ENCODE results near the gene PFKL.
"Not testable (repeated sequence)": the region's sequence is repeated elsewhere in the genome, so short reads cannot be mapped to it uniquely, and the experiment has no call there.

The PFKL gene

DNA sequence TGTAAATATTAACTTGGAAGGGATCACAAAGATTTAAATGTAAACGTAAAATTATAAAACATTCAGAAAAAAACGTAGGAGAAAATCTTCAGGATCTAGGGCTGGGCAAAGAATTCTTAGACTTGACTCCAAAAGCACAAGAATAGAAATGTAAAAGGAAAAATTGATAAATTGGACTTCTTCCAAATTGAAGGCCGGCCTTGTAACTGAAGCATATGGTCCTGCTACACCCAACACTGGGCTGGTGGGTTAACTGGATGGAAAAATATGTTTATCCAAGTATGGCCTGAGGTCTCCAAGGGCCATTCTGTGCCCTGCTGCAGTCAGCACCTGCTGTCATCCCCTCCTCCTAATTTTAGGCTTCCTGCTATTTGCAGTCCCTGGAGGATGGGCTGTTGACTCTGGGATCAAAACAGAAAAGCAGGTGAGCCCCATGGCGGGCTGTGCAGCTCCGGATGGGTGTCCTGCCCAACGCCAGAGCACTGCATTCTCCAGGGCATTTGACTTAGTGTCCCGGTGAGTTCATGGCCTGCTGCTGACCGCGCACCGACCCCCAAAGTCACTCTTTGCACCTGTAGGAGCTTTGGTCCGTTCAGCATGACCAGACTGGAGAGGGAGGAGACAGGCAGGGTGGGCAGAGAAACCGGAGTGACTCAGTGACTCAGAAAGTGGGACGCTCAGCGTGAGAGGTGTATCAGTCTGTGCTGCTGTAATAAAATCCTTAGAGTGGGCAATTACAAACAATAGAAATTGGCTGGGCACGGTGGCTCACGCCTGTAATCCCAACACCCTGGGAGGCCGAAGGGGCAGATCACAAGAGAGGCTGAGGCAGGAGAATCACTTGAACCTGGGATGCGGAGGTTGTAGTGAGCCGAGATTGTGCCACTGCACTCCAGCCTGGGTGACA is 20.2 kb upstream of the PFKL start:
- no peak for DNase-seq (ENCODE audit: low read depth, low spot score)

DNA sequence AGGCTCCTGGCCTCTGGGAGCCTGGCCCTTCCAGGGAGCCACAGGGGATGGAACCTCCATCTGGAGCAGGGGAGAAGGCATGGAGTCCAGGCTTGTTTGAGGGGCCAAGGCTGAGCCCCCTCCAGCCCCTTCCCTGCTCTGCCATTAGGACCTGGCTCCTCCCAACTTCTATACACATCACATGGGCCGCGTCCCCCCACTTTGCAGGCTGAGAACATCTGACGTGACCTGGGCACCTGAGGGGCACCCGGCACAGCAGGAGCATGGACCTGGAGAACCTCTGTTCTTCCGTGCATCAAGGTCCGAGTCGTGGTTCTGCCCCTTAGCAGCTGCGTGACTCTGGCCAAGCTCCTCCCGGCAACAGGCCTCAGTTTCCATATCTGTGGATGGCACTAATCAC is 18.1 kb upstream of the PFKL start:
- DNase-seq (ENCODE audit: low read depth, low spot score) = no peak

DNA sequence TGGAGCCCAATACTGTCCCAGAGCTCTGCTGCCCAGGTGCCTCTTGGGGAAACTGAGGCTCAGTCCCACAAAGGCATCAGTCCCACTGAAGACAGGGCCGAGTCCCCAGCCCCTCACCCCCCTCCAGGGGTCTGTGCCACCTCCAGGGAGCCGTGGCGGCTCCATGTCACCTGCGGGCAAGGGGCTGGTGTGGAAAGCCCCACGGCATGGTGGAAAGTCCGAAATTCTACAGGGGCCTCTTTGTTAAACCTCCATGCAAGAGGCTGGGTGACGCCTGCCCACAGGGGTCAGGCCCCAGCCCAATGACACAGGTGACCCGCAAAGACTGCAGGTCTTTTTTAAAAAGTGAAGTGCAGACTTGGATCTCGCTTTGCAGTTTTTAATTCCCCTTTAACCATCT is 17.5 kb upstream of the PFKL start:
- DNase-seq (ENCODE audit: low read depth, low spot score) = no peak

DNA sequence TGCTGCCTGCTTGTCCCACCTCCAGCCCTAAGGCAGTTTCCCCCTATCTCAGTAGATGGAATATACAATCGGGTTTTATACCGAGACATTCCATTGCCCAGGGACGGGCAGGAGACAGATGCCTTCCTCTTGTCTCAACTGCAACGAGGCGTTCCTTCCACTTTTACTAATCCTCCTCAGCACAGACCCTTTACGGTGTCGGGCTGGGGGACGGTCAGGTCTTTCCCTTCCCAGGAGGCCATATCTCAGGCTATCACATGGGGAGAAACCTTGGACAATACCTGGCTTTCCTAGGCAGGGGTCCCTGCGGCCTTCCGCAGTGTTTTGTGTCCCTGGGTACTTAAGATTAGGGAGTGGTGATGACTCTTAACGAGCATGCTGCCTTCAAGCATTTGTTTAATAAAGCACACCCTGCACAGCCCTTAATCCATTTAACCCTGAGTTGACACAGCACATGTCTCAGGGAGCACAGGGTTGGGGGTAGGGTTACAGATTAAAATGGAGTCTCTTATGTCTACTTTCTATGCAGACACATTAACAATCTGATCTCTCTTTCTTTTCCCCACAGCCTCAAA is 16.6 kb upstream of the PFKL start:
- not testable (repeated sequence) for DNase-seq (ENCODE audit: low read depth, low spot score)

DNA sequence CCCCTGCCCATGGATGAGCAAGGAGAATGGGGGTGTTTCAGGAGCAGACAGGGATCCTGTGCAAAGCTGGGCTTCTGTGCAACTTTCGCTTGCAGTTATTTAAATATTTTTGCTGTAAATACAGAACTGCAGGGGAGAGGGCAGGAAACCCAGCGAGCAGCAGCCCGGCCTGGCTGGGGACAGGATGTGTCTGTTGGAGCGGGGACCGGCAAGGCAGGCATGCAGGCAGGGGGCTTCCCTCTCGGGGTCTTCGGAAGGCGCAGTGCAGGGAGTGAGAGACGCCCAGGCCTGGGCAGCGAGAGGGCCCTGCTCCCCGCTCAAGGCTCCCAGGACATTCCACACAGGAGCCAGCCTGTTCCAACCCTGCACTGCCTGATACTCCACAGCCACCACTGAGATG is 15.9 kb upstream of the PFKL start:
- DNase-seq (ENCODE audit: low read depth, low spot score) = no peak

DNA sequence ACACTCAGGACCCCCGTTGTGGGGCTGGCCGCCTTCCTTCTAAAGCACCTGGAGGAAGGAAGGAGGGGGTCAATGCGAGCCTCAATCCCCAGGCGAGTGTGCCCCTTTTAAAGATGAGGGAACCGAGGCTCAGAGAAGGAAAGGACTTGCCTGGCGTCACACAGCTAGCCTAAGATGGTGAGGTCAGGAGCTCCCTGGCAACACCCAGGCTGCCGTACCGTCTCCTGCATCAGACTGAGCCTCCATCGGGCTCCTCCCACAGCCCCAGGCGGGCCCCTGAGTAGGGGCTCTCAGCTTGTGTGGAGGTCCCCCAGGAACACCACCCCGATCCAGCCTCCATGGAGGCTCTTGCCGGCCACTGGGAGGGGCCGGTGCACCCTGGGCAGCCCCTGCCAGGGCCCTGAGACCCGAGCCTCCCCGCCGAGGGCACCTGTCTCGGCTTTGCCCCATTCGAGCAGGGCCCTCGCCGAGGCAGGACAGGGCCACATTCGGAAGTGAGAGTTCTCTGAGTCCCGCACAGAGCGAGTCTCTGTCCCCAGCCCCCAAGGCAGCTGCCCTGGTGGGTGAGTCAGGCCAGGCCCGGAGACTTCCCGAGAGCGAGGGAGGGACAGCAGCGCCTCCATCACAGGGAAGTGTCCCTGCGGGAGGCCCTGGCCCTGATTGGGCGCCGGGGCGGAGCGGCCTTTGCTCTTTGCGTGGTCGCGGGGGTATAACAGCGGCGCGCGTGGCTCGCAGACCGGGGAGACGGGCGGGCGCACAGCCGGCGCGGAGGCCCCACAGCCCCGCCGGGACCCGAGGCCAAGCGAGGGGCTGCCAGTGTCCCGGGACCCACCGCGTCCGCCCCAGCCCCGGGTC is 14.5 kb upstream of the PFKL start, which contains the start of gene AIRE:
AIRE (plus strand) TSS at position 739 of the 855 bp plus-strand sequence. CDS start 131 bp downstream, outside the sequence.
- DNase-seq (ENCODE audit: low read depth, low spot score) = no peak

DNA sequence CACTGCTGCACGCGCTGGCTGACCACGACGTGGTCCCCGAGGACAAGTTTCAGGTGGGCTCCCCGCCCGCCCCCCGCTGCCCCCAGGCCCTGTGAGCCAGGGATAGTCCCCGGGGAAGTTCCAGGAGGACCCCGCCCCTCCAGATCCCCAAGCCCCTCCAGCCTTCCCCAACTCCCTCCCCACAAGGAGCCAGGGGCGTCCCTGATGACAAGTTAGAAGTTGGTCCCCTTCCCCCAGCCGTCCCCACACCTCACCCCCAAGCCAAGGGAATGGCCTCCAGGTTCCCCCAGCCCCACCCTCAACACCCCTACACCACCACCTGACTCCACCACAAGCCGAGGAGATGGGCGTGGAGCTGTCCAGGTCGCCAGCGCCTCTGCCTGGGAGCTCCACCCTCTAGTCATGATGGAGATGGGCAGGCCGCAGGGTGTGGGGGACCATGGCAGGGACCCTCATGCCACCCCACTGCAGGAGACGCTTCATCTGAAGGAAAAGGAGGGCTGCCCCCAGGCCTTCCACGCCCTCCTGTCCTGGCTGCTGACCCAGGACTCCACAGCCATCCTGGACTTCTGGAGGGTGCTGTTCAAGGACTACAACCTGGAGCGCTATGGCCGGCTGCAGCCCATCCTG is 13.7 kb upstream of the PFKL start:
- DNase-seq (ENCODE audit: low read depth, low spot score) = no peak

DNA sequence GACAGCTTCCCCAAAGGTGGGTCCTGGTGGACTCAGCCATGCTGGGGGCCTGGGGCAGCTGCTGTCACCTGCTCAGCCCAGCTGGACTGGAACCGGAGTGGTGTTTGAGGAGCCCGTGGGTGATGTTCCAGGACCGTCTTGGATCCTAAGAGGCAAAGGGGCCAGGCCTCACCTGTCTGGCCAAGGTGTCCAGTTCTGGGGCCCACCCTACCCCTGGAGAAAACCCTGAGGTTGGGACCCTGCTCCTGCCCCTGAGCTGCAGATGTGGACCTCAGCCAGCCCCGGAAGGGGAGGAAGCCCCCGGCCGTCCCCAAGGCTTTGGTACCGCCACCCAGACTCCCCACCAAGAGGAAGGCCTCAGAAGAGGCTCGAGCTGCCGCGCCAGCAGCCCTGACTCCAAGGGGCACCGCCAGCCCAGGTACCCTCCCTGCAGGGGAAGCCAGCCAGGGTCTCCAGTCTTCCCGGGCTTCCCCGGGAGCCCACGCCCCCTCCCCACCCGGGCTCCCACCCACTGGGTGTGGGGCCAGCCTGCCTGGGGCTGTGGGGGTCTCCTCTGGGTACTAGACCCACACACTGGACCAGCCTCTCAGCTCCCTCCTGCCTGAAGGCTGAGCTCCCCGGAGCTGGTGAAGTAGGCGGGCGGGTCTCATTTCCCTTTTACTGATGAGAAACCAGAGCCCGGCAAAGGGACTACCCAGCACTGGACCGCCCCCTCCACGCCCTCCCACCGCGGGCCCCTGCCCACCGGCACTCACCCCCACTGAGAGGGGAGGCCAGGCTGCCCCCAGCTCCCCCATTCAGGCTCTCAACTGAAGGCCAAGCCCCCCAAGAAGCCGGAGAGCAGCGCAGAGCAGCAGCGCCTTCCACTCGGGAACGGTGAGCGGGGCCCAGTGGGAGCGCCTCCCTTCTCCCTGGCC is 12.9 kb upstream of the PFKL start:
- DNase-seq (ENCODE audit: low read depth, low spot score) = no peak

DNA sequence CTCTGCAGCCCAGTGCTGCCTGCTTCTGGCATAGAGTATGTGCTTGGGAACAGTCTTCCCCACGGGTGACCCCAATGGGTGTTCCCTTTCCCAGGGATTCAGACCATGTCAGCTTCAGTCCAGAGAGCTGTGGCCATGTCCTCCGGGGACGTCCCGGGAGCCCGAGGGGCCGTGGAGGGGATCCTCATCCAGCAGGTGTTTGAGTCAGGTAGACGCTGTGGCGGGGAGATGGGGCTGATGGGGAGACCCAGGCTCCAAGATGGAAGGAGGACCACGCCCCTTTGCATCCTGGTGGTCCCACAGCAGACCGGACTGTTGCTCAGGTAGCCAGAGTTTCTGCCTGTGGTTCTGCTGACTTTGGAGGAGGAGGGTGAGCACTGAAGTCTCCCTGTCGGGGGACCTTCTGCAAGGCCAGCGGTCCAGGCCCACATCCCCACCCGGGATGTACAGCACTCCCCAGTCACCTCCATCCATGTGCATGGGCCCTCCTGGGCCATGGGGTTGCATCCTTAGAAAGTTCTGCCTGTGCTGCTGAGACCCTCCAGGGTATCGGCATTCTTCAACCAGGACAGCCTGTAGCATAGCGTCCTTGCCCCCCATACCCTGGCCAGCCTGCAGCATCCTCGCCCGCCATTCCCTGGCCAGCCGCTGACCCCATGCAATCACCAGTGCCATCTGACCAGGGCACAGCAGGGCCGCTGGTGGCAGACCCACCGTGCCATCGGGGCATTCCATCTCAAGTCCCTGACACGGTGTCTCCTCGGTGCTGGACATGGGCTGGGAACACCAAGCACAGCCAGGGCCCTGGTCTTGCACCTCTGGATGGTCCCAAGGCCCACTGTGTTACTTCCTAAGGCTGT is 11.4 kb upstream of the PFKL start:
- no peak for DNase-seq (ENCODE audit: low read depth, low spot score)

DNA sequence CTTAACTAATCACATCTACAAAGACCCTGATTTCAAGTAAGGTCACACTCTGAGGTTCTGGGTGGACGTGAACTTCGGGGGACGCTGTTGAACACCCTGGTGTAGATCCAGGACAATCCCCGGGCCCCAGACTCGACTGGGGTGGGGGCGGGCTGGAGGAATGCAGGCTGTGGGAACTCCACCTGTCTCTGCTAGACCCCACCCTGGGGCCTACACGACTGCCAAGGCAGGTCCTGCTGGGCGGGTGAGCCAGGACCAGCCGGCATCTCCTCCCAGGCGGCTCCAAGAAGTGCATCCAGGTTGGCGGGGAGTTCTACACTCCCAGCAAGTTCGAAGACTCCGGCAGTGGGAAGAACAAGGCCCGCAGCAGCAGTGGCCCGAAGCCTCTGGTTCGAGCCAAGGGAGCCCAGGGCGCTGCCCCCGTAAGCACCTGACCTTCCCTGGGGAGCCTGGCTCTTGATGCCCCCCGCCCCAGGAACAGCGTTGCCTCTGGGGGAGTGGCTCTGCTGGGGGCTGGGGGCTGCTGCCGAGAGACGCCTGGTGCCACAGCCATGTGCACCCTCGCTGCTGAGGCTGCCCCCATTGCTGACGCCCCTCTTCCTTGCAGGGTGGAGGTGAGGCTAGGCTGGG is 10.4 kb upstream of the PFKL start:
- DNase-seq (ENCODE audit: low read depth, low spot score) = no peak

DNA sequence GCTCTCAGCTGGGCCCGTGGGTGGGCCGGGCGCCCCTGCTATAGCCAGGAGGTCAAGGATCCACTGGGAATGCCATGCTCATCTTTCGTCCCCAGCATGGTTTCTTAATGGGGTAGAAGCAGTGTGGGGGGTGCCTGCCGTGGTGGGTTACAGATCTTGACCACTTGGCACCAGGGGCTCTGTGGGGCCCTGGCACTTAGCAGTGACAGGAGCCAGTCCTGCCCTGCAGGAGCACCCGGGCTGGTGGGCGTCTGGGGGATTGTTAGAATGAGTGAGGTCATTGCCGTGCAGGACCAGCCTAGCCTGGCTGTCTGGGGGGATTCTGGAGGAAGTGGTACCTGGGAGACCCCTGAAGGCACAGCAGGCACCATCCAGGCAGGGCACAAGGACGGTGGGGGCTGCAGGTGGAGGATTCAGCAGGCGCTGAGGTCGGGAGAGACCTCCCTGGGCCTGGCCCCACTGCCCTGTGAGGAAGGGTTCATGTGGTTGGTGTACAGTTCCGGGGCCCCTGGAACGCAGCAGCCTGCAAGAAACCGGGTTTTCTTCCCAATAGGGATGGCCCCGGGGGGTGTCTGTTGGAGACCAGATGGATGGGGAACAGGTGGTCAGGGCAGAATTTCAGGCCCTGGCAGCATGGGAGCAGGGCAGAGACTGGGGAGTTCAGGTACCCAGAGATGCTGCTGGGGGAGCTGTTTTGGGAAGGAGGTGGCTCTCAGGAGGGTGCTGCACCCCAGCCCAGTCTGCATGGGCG is 9.4 kb upstream of the PFKL start:
- no peak for DNase-seq (ENCODE audit: low read depth, low spot score)

DNA sequence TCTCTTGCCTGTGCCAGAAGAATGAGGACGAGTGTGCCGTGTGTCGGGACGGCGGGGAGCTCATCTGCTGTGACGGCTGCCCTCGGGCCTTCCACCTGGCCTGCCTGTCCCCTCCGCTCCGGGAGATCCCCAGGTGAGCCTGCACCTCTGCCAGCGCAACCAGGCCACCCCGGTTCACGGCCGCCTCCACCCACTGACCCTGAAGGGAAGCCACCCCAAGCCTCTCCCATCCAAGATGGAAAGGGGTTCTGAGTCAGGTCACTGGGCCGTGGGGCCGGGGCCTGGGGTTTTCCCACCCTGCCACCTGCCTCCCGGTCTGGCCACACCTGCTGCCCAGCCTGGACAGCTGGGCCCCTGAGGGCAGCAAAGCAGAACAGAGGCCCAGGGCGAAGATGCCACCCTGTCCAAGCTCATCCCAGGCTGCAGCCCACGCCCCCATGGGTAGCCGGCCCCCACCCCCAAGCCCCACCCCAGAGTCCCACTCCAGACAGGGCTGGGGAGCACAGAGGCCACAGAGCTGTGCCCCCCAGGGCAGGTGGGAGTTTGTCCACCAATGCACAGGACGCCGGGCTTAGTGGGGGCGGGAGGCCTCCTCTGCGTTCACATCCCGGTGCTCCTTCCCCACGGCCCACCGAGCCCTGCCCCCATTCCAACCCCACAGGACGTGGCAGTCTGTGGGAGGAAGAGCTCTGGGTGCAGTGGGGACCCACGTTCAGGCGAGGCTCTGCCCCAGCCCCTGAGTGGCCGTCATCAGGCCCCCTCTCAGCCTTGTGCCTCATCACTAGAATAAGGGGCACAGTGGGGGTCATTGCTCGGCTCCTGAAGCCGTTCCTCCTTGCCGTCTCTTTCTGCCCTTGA is 8.5 kb upstream of the PFKL start:
- no peak for DNase-seq (ENCODE audit: low read depth, low spot score)

DNA sequence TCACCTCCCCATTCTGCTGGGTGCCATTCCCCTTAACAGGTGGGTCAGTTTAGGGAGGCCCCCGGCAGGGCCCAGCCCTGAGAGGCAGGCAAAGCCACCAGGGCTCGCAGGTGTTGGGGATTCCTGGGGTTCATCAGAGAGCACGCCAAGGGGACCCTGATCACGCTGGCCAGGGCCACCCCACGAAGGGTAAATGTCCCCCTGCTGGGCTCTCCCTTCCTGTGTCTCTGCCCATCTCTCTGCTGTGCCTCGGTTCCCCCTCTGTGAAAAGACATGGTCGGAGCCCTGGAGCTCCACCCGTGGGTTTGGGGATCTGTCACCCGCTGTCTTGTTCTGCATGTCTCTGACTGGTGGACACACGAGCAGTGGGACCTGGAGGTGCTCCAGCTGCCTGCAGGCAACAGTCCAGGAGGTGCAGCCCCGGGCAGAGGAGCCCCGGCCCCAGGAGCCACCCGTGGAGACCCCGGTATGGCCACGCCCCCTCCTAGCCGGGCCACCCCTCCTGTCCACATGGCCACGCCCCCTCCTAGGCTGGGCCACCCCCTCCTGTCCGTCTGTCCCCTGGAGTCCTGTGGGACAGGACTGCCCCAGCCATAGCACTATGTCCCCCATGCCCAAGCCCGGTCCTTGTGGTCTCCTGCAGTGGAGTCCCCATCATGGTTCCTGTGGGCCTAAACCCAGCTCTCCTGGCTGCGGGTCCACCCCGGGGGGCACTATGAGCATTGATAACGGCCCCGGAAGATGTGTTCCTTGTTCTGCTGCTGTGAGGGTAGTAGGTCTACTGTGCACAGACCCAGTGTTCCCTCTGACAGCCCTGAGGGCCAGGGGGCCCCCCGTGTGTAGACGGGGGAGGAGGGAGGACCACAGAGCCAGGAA is 7.7 kb upstream of the PFKL start:
- DNase-seq (ENCODE audit: low read depth, low spot score) = no peak

DNA sequence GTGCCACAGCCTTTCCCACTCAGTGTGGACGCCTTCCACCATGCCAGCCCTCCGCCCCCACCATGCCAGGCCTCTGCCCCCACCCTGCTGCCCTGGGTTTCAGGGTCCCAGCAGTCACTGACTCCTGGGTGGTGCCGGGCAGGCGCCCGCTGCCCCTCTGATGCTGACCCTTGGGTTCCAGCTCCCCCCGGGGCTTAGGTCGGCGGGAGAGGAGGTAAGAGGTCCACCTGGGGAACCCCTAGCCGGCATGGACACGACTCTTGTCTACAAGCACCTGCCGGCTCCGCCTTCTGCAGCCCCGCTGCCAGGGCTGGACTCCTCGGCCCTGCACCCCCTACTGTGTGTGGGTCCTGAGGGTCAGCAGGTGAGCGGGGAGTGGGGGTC is 7.0 kb upstream of the PFKL start:
- DNase-seq (ENCODE audit: low read depth, low spot score) = no peak

DNA sequence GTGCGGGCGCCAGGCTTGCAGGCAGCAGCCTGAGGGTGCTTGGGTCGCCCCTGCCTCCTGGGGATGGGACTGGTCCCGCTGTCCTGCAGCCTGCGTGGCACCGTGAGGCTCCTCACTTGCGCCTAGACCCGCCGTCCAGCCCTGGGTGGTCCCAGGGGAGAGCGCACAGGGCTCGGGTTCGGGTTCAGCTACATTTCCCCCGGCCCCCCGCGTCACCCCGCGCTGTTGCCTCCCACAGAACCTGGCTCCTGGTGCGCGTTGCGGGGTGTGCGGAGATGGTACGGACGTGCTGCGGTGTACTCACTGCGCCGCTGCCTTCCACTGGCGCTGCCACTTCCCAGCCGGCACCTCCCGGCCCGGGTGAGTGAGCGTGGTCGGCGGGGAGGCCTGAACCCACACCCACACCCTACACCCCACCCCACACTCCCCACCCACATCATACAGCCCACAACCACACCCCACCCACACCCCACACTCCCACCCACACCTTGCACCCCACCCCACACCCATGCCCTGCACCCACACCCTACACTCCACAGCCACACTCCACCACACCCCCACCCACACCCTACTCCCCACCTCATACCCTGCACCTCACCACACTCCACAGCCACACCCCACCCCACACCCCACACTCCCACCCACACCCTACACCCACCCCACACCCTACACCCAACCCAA is 6.2 kb upstream of the PFKL start:
- DNase-seq (ENCODE audit: low read depth, low spot score) = no peak

Data from brain pericyte (primary cell).